GM13977 (cell line): ENCODE data around the gene HNRNPM.

Experiments
- DNase-seq: peaks from one replicate; pipeline ENCODE4 v3.0.0; 2012; ENCODE audit warnings: low spot score
- CTCF ChIP-seq: IDR thresholded peaks from 2 replicates; pipeline ENCODE4 v1.5.1; 2012; ENCODE audit warnings: mild to moderate bottlenecking, control low read depth; ENCODE audit not compliant: insufficient read depth; ENCODE audit errors: extremely low read depth, missing control alignments
- in situ Hi-C: fragments of 300-500 bp; cut with MboI; formaldehyde crosslinking; loops from one replicate; pipeline ENCODE4 v1.12.0; 2022; ENCODE audit warnings: low sequenced_read_pairs, low pct_unique_long_range_greater_than_20kb, mixed read lengths, inconsistent platforms; ENCODE audit not compliant: unreplicated experiment

The HNRNPM gene

GRCh38 chr19:8459520-8460270, 14.9 kb downstream of the HNRNPM start:
- TF ChIP-seq CTCF = no peak
- DNase-seq = no peak
- in situ Hi-C loops = no loop called here

- TF ChIP-seq CTCF = no peak
- no peak for DNase-seq
- in situ Hi-C loops = no loop called here
Measured at GRCh38 chr19:8460516-8461298, 15.9 kb downstream of the HNRNPM start.

DNA sequence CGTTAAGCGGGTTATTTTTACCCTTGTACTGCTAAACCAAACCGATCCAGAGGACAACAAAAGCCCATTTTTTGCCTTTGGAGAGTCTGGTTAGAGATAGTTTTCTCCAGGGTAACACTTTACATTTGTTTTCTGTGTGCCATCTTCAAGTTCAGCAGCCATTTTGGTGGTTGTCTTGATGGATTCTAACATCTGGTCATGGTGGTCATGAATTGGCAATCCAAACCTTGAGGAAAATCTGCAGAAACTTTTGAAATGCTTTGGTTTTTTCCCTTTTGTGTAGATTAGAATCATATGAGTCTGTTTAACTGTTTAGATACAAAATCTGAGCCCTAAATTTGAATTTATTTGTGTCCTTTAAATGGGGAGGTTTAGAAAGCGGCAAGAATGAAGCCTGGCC, 16.6 kb downstream of the HNRNPM start:
- in situ Hi-C loops = no loop called here
- no peak for TF ChIP-seq CTCF

GRCh38 chr19:8461891-8462290, 17.1 kb downstream of the HNRNPM start:
- TF ChIP-seq CTCF = no peak
- in situ Hi-C loops = no loop called here

More for the DNA sequence above, 16.6 kb downstream of the HNRNPM start:
- no peak for DNase-seq

GRCh38 chr19:8462571-8462970, 17.8 kb downstream of the HNRNPM start:
- TF ChIP-seq CTCF = no peak
- in situ Hi-C loops = no loop called here
- no peak for DNase-seq

More at GRCh38 chr19:8461891-8462290, 17.1 kb downstream of the HNRNPM start:
- DNase-seq = no peak

DNA sequence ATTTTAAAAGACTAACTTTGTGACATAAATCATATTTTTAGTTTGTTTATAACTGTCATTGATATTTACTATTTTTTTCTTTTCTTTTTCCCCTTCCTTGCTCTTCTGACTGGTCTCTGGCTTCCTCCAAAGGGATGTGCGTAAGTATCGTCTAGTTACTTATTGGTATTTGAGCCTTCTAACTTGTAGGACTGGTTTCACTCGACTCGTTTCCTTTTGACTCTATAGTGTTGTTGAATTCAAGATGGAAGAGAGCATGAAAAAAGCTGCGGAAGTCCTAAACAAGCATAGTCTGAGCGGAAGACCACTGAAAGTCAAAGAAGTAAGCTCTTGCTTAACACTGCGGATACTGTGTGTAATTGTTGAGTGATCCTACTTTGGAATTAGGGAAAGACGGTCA, 18.6 kb downstream of the HNRNPM start:
- no peak for TF ChIP-seq CTCF
- DNase-seq = no peak

More for the DNA sequence above, 18.6 kb downstream of the HNRNPM start:
- in situ Hi-C loops = no loop called here
